AG08395 (cell line): ENCODE results near the gene BNC2.
"Not testable (repeated sequence)": the region's sequence is repeated elsewhere in the genome, so short reads cannot be mapped to it uniquely, and the experiment has no call there.

Experiments used
- DNase-seq: peaks from one replicate; pipeline ENCODE4 v3.0.0; 2012; ENCODE audit warnings: mixed read lengths, low spot score

Gene BNC2

GRCh38 chr9:16542290-16542689 lies 328.2 kb downstream of the BNC2 start:
- no peak for DNase-seq

- DNase-seq: no peak
These were observed 329.5 kb downstream of the BNC2 start for GRCh38 chr9:16540743-16541613.

- not testable (repeated sequence) for DNase-seq
These were observed 330.8 kb downstream of the BNC2 start for GRCh38 chr9:16539626-16540025.

GRCh38 chr9:16535555-16535954 lies 334.9 kb downstream of the BNC2 start:
- no peak for DNase-seq

- DNase-seq: peak; percentile 37
These were observed 337.6 kb downstream of the BNC2 start for GRCh38 chr9:16532681-16533450.

GRCh38 chr9:16532272-16532671 lies 338.2 kb downstream of the BNC2 start:
- no peak for DNase-seq

- no peak for DNase-seq
These were observed 339.5 kb downstream of the BNC2 start for GRCh38 chr9:16530669-16531642.

GRCh38 chr9:16527573-16527972 lies 342.9 kb downstream of the BNC2 start:
- DNase-seq: no peak

- peak; percentile 20 for DNase-seq
These were observed 344.1 kb downstream of the BNC2 start for GRCh38 chr9:16526380-16526779.

GRCh38 chr9:16524823-16525222 lies 345.6 kb downstream of the BNC2 start:
- DNase-seq: no peak

GRCh38 chr9:16524078-16524477 lies 346.4 kb downstream of the BNC2 start:
- DNase-seq: no peak

- DNase-seq: peak; percentile 86
These were observed 348.5 kb downstream of the BNC2 start for GRCh38 chr9:16521868-16522411.

GRCh38 chr9:16519001-16519400 lies 351.5 kb downstream of the BNC2 start:
- no peak for DNase-seq

- DNase-seq: no peak
These were observed 353.6 kb downstream of the BNC2 start for GRCh38 chr9:16516891-16517290.

- DNase-seq: peak; percentile 63
These were observed 354.6 kb downstream of the BNC2 start for GRCh38 chr9:16515879-16516301.

GRCh38 chr9:16515207-16515606 lies 355.3 kb downstream of the BNC2 start:
- no peak for DNase-seq

- DNase-seq: no peak
These were observed 356.3 kb downstream of the BNC2 start for GRCh38 chr9:16514131-16514530.

- DNase-seq: no peak
These were observed 358.2 kb downstream of the BNC2 start for GRCh38 chr9:16512281-16512680.

- no peak for DNase-seq
These were observed 360.0 kb downstream of the BNC2 start for GRCh38 chr9:16510482-16510881.

- no peak for DNase-seq
These were observed 360.5 kb downstream of the BNC2 start for GRCh38 chr9:16509997-16510396.

GRCh38 chr9:16505199-16505598 lies 365.3 kb downstream of the BNC2 start:
- DNase-seq: peak; percentile 33

- DNase-seq: no peak
These were observed 368.7 kb downstream of the BNC2 start for GRCh38 chr9:16501726-16502125.
